OCI-LY7 (cell line): ENCODE measurements around the gene CARS1. TPM values are rescaled to one million over a fixed set of nuclear protein-coding genes. Genes with fewer than 3 reads are reported as not detected.

ENCODE experiments used
- BruUV-seq: library from RNA; stranded (reverse); fragments of 400-500 nt; replicated peaks from 2 replicates; lab custom pipeline; 2021; lab: Mats Ljungman, UMichigan
- CTCF ChIA-PET: fragments of 300-600 bp; sonication (Branson Sonifier 250); formaldehyde crosslinking; loops from one replicate; lab custom pipeline; 2022; ENCODE audit warnings: antibody characterized with exemption; ENCODE audit not compliant: unreplicated experiment; lab: Charles Lee
- POLR2A ChIA-PET: fragments of 300-600 bp; sonication (Branson Sonifier 250); formaldehyde crosslinking; loops from one replicate; lab custom pipeline; 2022; ENCODE audit warnings: antibody characterized with exemption; lab: Charles Lee
- DNase-seq: peaks from one replicate; pipeline ENCODE4 v3.0.0-alpha.2; 2015; ENCODE audit warnings: low spot score
- H2AFZ ChIP-seq: fragments of 200-600 bp; sonication (generic), shearing (Covaris generic); 2 replicates; pipeline ENCODE4 v1.6.1; 2014; ENCODE audit warnings: mild to moderate bottlenecking, antibody characterized with exemption, low read length, moderate library complexity
- H3K27ac ChIP-seq: fragments of 200-600 bp; sonication (generic); 2 replicates; pipeline ENCODE4 v1.5.1; 2014; ENCODE audit warnings: mixed run types, low read depth, mild to moderate bottlenecking, moderate library complexity, low read length, inconsistent platforms; ENCODE audit not compliant: poor library complexity, severe bottlenecking
- H3K36me3 ChIP-seq: fragments of 200-600 bp; sonication (generic); 2 replicates; pipeline ENCODE4 v1.6.1; 2014; ENCODE audit warnings: mild to moderate bottlenecking, antibody characterized with exemption, low read length, moderate library complexity, mixed read lengths; ENCODE audit not compliant: insufficient read depth
- H3K4me1 ChIP-seq: fragments of 200-600 bp; sonication (generic); 2 replicates; pipeline ENCODE4 v1.5.1; 2014; ENCODE audit warnings: mild to moderate bottlenecking, low read length; ENCODE audit not compliant: insufficient read depth, poor library complexity, severe bottlenecking
- H3K4me2 ChIP-seq: fragments of 200-600 bp; sonication (generic); 2 replicates; pipeline ENCODE4 v1.6.1; 2014; ENCODE audit warnings: mild to moderate bottlenecking, low read length
- H3K4me3 ChIP-seq: fragments of 200-600 bp; sonication (generic); 2 replicates; pipeline ENCODE4 v1.5.1; 2014; ENCODE audit warnings: mild to moderate bottlenecking, low read depth, low read length; ENCODE audit not compliant: poor library complexity, severe bottlenecking
- H3K79me2 ChIP-seq: fragments of 200-600 bp; sonication (generic); 2 replicates; pipeline ENCODE4 v1.6.1; 2016; ENCODE audit warnings: low read depth, mild to moderate bottlenecking, low read length, moderate library complexity, mixed read lengths; ENCODE audit not compliant: insufficient read depth
- H3K9me2 ChIP-seq: fragments of 200-600 bp; sonication (generic); 2 replicates; pipeline ENCODE4 v1.6.1; 2016; ENCODE audit warnings: mild to moderate bottlenecking, low read length, mixed read lengths; ENCODE audit not compliant: insufficient read depth
- H3K9me3 ChIP-seq: fragments of 200-600 bp; sonication (generic); 2 replicates; pipeline ENCODE4 v1.6.1; 2014; ENCODE audit warnings: mild to moderate bottlenecking, mixed run types, low read length, mixed read lengths
- H4K20me1 ChIP-seq: fragments of 200-600 bp; sonication (generic); 2 replicates; pipeline ENCODE4 v1.6.1; 2014; ENCODE audit warnings: mild to moderate bottlenecking, antibody characterized with exemption, low read length, moderate library complexity, mixed read lengths; ENCODE audit not compliant: insufficient read depth
- CTCF ChIP-seq: fragments of 200-600 bp; sonication (generic); conservative IDR thresholded peaks from 2 replicates; pipeline ENCODE4 v1.5.1; 2014; ENCODE audit warnings: mild to moderate bottlenecking, antibody characterized with exemption, low read length, moderate library complexity, mixed read lengths
- EZH2phosphoT487 ChIP-seq: fragments of 200-600 bp; sonication (generic); IDR thresholded peaks from 2 replicates; pipeline ENCODE4 v1.6.1; 2018; ENCODE audit warnings: low read depth, borderline replicate concordance, mild to moderate bottlenecking, mixed run types, antibody characterized with exemption, low read length, moderate library complexity, mixed read lengths
- intact Hi-C: fragments of 100-400 bp; cut with micrococcal nuclease; formaldehyde crosslinking; loops from one replicate; pipeline ENCODE4 v1.10.0; 2022; ENCODE audit not compliant: unreplicated experiment
- total RNA-seq, 2 experiments: library from RNA; depleted of rRNA in 1 of 2; stranded (reverse); fragments of >200 nt in 1 of 2; shearing (Covaris generic) in 1 of 2; gene quantifications; 2 replicates each; pipeline ENCODE4 v1.2.3, GENCODE V29; 2014 to 2022

Gene CARS1
- total RNA-seq, 2 experiments from 2014 or later: 58.3 to 88.8 TPM

GRCh38 chr11:3006505-3007260 lies 50.5 kb downstream of the CARS1 start:
- TF ChIP-seq EZH2phosphoT487 (no peak), CTCF (no peak)
- Histone ChIP-seq H4K20me1 (no peaks in the 10 kb centered on the region), H2AFZ (no peak overlapping the region), H3K4me2 (no peak overlapping the region), H3K4me3 (no peak overlapping the region), H3K36me3 (peaks cover 53% of the 10 kb centered on the region), H3K4me1 (no peaks in the 10 kb centered on the region), H3K79me2 (no peaks in the 10 kb centered on the region), H3K27ac (no peak overlapping the region), H3K9me2 (no peaks in the 10 kb centered on the region), H3K9me3 (no peaks in the 10 kb centered on the region)
- intact Hi-C loops: no loop called here
- BruUV-seq: no TSS peak
- ChIA-PET CTCF (no interaction called here), POLR2A (no interaction called here)
- no peak for DNase-seq

DNA sequence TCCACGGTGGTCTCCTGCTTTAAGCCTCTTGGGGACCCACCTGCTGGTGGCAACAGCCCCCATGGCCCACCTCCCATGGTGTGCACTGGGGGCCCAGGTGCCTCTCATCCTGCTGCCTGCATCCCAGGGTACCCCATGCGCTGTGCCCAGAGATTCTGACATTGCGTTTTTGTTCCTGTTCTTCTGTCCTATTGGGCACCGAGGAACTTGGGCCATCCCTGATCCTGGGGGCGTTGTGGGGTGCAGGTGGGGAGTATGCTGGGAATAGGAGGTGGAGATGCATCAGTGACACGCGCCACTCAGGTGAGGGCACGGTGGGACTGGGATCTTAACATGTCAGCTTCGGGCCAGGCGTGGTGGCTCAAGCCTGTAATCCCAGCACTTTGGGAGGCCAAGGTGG lies 52.7 kb downstream of the CARS1 start:
- no TSS peak for BruUV-seq
- Histone ChIP-seq H3K4me2 (no peak overlapping the region), H3K79me2 (no peaks in the 10 kb centered on the region), H3K36me3 (peaks cover 56% of the 10 kb centered on the region), H3K4me3 (no peak overlapping the region), H3K9me3 (no peaks in the 10 kb centered on the region), H3K4me1 (no peaks in the 10 kb centered on the region), H4K20me1 (no peaks in the 10 kb centered on the region), H2AFZ (no peak overlapping the region), H3K9me2 (no peaks in the 10 kb centered on the region), H3K27ac (no peak overlapping the region)
- ChIA-PET CTCF (no interaction called here), POLR2A (no interaction called here)
- intact Hi-C loops: no loop called here
- TF ChIP-seq CTCF (no peak), EZH2phosphoT487 (no peak)
- no peak for DNase-seq
